GM18526 (cell line): ENCODE data around the gene DDX28.

Experiments used
- POLR2A ChIP-seq: IDR thresholded peaks from 3 replicates; pipeline ENCODE4 v1.6.1; 2011; ENCODE audit not compliant: insufficient read length; ENCODE audit errors: extremely low read depth

Gene DDX28

DNA sequence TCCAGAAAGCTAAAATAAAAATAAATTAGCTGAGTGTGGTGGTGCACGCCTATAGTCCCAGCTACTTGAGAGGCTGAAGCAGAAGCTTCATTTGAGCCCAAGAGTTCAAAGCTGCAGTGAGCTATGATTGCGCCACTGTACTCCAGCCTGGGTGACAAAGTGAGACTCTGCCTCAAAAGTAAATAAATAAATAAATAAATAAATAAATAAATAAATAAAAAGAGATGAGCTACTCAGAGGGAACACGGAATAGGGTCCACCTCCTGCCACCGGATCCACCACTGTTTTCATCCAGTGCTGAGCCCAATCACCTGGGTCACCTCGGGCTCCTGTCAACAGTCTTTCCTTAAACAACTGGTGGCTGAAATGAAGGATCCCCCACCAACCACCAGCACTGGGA, 36.1 kb downstream of the DDX28 start:
- TF ChIP-seq POLR2A: no peak

GRCh38 chr16:67982011-67982696, 40.9 kb downstream of the DDX28 start:
- no peak for TF ChIP-seq POLR2A

DNA sequence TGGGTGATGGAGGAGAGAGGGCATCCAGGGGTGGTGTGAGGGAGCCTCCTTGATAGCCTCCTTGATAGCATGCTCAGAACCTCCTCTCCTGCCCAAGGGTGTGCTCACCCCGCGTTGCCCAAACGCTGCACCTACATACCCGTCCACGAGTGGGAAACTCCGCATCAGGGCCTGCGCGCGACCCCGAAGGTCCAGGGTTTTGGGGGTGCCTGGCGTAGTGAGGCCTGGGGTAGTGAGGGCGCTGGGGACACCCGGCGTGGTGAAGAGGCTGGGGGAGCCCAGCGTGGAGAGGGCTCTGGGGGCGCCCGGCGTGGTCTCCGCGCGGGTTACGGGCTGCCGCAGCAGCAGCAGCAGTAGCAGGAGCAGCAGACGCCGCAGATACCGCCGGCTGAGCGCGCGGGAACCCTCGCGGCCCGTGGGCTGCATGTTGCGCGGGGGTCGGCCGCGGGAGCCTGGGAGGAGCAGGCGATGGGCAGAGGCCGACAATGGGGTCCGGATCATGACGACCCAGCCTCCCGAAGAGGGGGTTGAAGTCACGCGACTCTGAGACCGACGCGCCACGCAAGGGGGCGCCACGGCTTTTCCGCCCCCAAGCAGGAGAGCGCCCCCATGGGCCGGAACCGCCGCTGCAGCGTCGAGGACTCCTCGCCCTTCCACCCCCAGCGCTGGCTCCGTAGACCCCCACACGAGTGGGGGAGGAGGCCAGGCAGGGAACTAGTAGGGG, 42.9 kb downstream of the DDX28 start, which contains the start of gene DPEP3:
Gene DPEP3 (minus strand): TSS at position 545 of the 724 bp plus-strand sequence. CDS start 119 bp downstream, at position 426.
- no peak for TF ChIP-seq POLR2A

GRCh38 chr16:67977469-67978227, 45.4 kb downstream of the DDX28 start:
- no peak for TF ChIP-seq POLR2A

DNA sequence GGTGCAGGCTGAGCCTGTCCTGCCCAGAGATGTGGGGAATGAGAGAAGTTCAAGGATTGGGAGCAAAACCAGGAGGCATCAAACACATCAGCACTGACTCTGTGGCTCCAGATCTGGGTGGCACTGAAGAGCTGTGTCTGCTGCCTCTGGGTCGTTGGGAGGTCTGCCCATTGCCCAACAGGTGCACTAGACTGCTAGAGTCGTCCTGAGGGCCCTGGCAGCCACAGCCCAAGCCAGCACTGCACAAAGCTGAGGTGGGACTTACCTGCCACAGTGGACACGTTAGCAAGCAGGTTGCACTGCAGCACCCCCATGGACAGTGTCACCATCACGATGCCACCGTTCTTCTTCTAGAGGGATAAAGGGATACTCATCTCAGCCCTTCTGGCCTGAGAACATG, 46.0 kb downstream of the DDX28 start:
- no peak for TF ChIP-seq POLR2A

DNA sequence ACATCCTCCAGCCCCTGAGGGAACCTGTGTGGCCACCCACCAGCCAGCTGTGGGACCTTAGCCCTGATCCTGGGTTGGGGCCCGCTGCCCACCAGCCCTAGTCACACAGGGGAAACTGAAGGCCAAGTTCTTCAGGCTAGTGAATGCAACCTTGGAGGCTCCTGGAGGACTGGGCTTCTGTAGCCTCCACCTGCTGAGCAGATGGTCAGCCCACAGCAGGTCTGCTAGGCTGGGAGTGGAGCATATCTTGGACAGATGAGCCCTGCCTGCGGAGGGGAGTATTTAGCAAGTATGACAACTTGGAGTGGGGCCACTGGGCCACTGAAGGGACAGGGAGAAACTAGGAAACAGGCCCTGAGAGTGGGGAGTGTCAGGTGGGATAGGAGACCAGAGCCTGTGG, 46.8 kb downstream of the DDX28 start:
- TF ChIP-seq POLR2A: no peak

DNA sequence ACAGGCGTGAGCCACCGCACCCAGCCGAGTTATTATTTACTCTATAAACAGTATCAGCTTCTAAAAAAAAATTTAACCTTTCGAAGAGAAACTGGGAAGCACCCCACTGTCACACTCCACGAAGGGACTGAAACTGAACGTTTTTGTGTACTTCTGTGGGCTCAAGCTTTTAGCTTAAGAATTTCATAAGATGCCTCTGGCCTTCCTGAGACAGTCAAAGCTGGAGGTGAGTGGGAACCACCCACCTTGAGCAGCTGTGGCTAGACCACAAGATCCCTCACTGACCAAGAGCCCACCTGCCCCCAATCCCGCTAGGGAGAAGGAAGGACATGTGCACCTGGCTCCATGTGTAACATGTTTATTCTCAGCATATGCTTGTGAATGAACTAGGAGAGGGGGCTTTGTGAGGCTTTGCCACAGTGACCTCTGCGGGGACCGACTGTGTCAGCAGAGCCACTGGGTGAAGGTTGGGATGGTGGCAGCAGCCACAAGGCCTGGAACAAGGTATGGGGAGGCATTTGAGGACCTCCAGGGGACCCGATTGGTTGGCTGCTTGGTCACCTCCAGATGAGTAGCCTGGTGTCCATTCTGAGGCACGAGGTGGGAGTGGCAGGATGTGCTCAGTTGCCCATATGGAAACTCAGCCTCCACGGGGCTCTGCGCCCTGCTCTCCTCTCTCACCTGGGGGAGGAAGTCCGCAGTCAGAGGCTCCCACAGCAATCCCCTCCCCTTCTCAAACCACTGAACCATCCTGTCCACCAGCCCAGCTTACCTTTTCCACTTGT, 47.5 kb downstream of the DDX28 start:
- no peak for TF ChIP-seq POLR2A

GRCh38 chr16:67971111-67971510, 51.9 kb downstream of the DDX28 start:
- TF ChIP-seq POLR2A: no peak
